Peyer's patch (tissue), 4 donors: ENCODE results near the gene FAM171A1. TPM values are rescaled to one million over a fixed set of nuclear protein-coding genes. Genes with fewer than 3 reads are reported as not detected.

Source experiments
- DNase-seq, 3 donors: peaks; one replicate each; pipeline ENCODE4 v3.0.0-alpha.2; 2017 to 2019
- H3K27ac ChIP-seq, 4 donors: fragments of 200-600 bp; sonication (generic); one replicate each; pipeline ENCODE4 v1.5.1; 2016 to 2019
- H3K27me3 ChIP-seq, 2 donors: fragments of 200-600 bp; sonication (generic); one replicate each; pipeline ENCODE4 v1.5.1; 2019
- H3K36me3 ChIP-seq, 3 donors: fragments of 200-600 bp; sonication (generic); one replicate each; pipeline ENCODE4 v1.5.1; 2016 to 2019
- H3K4me1 ChIP-seq, 4 donors: fragments of 200-600 bp; sonication (generic); one replicate each; pipeline ENCODE4 v1.5.1; 2016 to 2019
- H3K4me3 ChIP-seq, 4 donors: fragments of 200-600 bp; sonication (generic); 1 replicate in 3 of 4; 2 replicates in 1 of 4; pipeline ENCODE4 v1.5.1; 2016 to 2019; ENCODE audit warnings: mild to moderate bottlenecking in 1 of 4
- H3K9me3 ChIP-seq, 4 donors: fragments of 200-600 bp; sonication (generic); one replicate each; pipeline ENCODE4 v1.5.1; 2016 to 2019; ENCODE audit warnings: mild to moderate bottlenecking in 1 of 4
- CTCF ChIP-seq, 6 experiments: fragments of 450-650 bp in 4 of 6; fragments of 200-600 bp in 2 of 6; sonication (generic) in 1 of 6; IDR thresholded peaks; one replicate each; pipeline ENCODE4 v1.5.1; 2017 to 2019; ENCODE audit warnings: antibody characterized with exemption in 6 of 6, mild to moderate bottlenecking in 3 of 6, moderate library complexity in 1 of 6
- POLR2A ChIP-seq, 2 donors: fragments of 450-650 bp; IDR thresholded peaks; one replicate each; pipeline ENCODE4 v1.5.1; 2017; ENCODE audit warnings: antibody characterized with exemption in 2 of 2, mild to moderate bottlenecking in 2 of 2, moderate library complexity in 2 of 2
- total RNA-seq, 4 donors: library from RNA; depleted of rRNA; stranded (reverse); fragments of >200 nt; gene quantifications; one replicate each; pipeline ENCODE4 v1.1.0, GENCODE V29; 2016

FAM171A1 gene
- total RNA-seq, 4 donors from 2014 or later: 14.7 to 37.1 (median 24.5) TPM

- H3K27me3 ChIP-seq: no peaks in the 10 kb centered on the region
- H3K4me3 ChIP-seq: no peak overlapping the region
- peaks cover 0 to 2% (median 0%) of the 10 kb centered on the region in 4 donors for H3K9me3 ChIP-seq
- no peak for DNase-seq
- H3K36me3 ChIP-seq: no peaks in the 10 kb centered on the region
- H3K4me1 ChIP-seq: no peaks in the 10 kb centered on the region
- no peak overlapping the region for H3K27ac ChIP-seq
- no peak for TF ChIP-seq POLR2A (IDR thresholded peaks at IDR 0.05)
- no peak for TF ChIP-seq CTCF (IDR thresholded peaks at IDR 0.05)
Observed at GRCh38 chr10:15228426-15228825, 142.7 kb downstream of the FAM171A1 start.

DNA sequence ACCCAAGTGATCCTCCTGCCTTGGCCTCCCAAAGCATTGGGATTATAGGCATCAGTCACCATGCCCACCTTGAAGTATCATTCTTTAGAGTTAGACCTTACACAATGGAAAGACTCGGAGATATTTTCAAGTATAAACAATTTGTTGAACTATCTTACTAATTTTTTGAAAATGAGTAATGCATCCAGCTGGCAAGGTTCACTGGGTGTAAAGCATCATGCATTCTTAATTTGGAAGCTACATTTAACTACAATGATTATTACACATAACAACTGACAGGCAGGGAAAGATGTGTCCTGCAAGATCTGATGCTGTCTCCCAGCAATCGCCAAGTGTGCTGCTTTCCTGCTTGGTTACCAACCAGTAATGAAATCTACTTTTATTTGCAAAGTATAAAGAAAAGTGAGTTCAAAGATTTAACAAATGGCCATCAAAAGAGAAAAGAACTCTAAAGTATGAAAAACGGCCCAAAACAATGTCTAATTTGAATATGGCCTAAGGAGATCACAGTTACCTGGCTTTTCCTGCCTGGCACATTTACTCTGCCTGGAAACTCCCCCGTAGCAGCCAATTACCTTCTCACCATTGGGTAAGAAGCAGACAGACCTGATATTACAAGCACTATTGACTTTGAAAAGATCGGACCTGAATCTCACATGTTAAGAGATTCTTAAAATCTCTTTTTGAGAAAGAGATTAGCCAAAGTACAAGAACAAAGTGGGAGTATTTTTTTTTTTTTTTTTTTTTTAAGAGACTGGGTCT lies 143.3 kb downstream of the FAM171A1 start:
- no peak overlapping the region for H3K27ac ChIP-seq
- H3K4me3 ChIP-seq: no peak overlapping the region
- H3K36me3 ChIP-seq: no peaks in the 10 kb centered on the region
- no peaks in the 10 kb centered on the region for H3K4me1 ChIP-seq
- DNase-seq: no peak
- no peak for TF ChIP-seq POLR2A (IDR thresholded peaks at IDR 0.05)
- no peak for TF ChIP-seq CTCF (IDR thresholded peaks at IDR 0.05)
- no peaks in the 10 kb centered on the region for H3K27me3 ChIP-seq
- peaks cover 0 to 2% (median 0%) of the 10 kb centered on the region in 4 donors for H3K9me3 ChIP-seq

- H3K27me3 ChIP-seq: no peaks in the 10 kb centered on the region
- no peak overlapping the region for H3K27ac ChIP-seq
- peaks cover 0 to 2% (median 0%) of the 10 kb centered on the region in 4 donors for H3K9me3 ChIP-seq
- H3K4me3 ChIP-seq: no peak overlapping the region
- no peak for TF ChIP-seq CTCF (IDR thresholded peaks at IDR 0.05)
- no peak for TF ChIP-seq POLR2A (IDR thresholded peaks at IDR 0.05)
- H3K36me3 ChIP-seq: no peaks in the 10 kb centered on the region
- no peaks in the 10 kb centered on the region for H3K4me1 ChIP-seq
- DNase-seq: peak in 1 of 3 donors; percentile 27
Observed at GRCh38 chr10:15225511-15225910, 145.6 kb downstream of the FAM171A1 start.

DNA sequence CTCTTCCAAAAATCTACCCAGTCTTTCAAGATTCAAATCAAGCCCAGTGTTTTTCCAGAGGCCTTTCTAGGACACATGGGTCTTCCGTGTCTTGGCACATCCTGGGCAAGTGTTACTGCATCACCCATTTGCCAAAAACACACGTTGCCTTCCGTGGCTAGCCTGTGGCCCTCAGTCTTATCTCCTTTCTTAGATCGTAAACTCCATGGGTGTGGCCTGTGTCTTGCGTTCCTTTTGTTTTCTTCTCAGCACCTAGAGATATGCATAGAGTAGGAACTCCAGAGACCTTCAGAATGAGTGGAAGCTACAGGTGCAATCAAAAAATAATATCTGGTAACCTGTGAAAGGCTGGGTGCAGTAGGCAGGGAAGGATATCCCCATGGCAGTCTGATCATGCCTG lies 146.1 kb downstream of the FAM171A1 start:
- Histone ChIP-seq H3K36me3 (no peaks in the 10 kb centered on the region), H3K27ac (no peak overlapping the region), H3K27me3 (no peaks in the 10 kb centered on the region), H3K4me1 (no peaks in the 10 kb centered on the region), H3K4me3 (no peak overlapping the region), H3K9me3 (peaks cover 0 to 2% (median 0%) of the 10 kb centered on the region in 4 donors)
- TF ChIP-seq POLR2A (IDR thresholded peaks at IDR 0.05) (no peak), CTCF (IDR thresholded peaks at IDR 0.05) (no peak)
- no peak for DNase-seq

DNA sequence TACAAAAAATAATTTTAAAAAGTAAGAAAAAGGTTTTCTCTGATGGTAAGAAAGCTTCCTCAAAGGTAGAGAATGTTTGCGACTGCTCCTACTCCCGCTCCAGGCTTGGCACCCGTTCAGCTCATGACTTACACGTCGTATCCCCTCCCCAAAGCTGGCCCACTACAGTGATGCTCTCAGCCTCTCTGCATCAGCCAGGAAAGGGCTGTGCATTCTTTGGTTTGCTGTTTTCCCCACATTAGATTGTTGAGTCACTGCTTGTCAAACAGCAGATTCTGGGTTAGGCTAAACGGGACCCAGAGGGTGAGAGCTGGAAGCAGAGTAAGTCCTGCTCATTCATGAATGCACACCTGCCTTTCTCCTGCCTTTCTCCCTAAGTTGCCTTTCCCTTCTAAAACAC lies 147.9 kb downstream of the FAM171A1 start:
- no peaks in the 10 kb centered on the region for H3K4me1 ChIP-seq
- H3K27ac ChIP-seq: no peak overlapping the region
- TF ChIP-seq POLR2A (IDR thresholded peaks at IDR 0.05) (no peak), CTCF (IDR thresholded peaks at IDR 0.05) (no peak)
- no peaks in the 10 kb centered on the region for H3K27me3 ChIP-seq
- no peak overlapping the region for H3K4me3 ChIP-seq
- no peak for DNase-seq
- no peaks in the 10 kb centered on the region for H3K36me3 ChIP-seq
- H3K9me3 ChIP-seq: peaks cover 0 to 2% (median 0%) of the 10 kb centered on the region in 4 donors
